HS-5 (cell line): ENCODE results near the gene LEPROT.
"Not testable (repeated sequence)": the region's sequence is repeated elsewhere in the genome, so short reads cannot be mapped to it uniquely, and the experiment has no call there.

Experiments used
- DNase-seq: peaks from one replicate; pipeline ENCODE4 v3.0.0-alpha.2; 2012; ENCODE audit warnings: low read depth

LEPROT gene, protein sequence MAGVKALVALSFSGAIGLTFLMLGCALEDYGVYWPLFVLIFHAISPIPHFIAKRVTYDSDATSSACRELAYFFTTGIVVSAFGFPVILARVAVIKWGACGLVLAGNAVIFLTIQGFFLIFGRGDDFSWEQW

DNA sequence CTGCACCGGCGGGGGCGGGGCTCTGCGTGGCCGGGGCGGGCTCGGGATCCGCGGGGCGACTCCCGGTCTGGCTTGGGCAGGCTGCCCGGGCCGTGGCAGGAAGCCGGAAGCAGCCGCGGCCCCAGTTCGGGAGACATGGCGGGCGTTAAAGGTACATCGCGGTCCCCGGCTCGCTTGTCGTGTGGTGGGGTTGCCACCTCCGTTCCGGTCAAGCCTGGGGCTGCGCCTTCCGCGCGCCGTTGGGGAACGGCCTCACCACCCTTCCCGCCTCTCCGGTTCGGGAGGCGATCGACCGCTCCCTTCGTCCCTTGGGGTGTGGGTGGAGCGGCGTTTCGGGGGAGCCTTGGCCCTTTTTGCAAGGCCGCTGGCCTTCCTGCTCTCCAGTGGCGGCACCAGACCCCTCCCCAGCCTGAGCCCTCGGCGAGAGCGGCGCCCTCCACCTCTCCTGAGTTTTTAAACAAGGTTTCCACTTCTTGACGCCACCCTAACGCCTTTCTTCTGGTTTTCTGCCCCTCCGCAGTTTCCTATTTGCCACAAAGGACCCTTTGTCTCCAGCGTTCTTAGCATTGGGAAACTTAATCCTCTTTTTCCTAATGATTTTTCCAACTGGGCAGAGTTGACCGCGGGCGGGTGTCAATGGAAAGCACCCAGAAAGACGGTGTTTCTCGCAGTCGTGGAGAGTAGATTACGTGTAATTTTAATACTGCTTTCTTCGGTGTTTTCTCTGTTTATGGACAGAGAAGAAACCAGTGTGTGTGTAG is at the start of gene LEPROT, which contains the start of gene LEPR:
LEPROT (plus strand) TSS at position 79 of the 761 bp plus-strand sequence; CDS start at position 136, 57 bp downstream.
LEPR (plus strand) TSS at position 79 of the 761 bp plus-strand sequence. CDS start 144,898 bp downstream, outside the sequence.
- DNase-seq = no peak

DNA sequence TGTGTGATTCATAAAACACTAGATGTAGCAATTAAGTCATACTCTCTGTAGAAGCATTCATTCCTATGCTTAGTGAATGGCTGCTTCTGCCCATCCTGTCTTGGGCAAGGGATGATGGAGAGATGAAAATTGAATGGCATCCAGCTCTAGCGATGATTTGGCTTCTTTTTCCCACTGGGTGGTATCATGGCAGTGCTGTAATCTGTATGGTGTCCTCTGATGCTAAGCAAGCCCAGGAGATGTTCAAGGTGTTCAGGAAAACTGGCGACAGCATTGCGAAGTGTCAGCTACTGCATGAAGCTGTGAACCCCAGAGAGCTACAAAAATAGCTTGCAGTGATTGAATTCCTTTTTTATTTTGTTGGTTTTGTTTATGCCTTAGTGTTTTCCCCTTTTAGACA is 48.9 kb upstream of the LEPROT start:
- DNase-seq = no peak

DNA sequence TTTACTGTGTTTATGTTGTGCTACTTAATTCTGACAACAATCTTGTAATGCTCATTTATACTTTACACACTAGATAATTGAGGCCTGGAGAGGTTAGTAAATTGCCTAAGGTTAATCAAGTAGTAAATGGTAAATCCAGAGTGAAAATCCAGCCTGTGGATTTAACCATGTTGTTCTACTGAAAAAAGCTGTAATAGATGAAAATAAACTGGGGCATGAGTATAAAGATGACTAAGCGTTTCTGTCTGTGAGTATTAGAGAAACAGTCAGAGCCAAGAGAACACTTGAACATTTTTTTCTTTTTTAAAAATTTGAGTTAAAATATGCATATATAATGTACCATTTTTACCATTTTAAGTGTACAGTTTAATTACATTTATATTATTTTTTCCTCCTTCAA is 47.9 kb upstream of the LEPROT start:
- no peak for DNase-seq

DNA sequence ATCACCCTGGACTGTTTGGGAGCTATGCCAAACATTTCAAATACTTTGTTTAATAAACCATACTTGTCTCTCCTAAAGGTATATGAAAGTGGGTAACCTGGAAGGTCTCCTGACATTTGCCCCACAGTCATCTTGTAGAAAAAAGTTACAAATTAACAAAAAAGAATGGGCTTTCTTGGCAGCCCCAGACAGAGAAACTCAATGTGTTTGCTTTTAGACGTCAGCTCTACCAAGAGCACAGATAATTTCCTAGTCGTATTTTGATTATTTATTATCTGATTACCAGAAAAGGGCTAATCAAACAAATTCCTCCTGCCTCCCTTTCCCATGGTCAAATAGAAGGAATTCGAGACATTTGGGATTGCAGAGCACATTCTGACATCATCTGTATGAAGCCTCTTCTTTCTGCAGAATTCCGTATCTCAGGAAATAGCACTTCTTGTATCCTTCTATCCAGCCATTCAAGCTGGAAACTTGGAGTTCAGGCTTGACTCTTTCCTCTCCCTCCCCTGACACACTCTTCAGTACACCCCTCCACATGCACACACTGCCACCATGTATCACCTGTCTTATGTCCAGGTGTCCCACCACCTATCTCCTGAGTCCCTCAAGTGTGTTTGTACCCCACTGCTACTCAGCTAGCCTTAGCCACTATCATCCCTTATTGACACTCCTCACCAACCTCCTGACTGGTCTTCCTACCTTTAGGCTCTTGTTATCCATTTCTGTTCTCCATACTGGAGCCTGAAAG is 42.8 kb upstream of the LEPROT start:
- no peak for DNase-seq

DNA sequence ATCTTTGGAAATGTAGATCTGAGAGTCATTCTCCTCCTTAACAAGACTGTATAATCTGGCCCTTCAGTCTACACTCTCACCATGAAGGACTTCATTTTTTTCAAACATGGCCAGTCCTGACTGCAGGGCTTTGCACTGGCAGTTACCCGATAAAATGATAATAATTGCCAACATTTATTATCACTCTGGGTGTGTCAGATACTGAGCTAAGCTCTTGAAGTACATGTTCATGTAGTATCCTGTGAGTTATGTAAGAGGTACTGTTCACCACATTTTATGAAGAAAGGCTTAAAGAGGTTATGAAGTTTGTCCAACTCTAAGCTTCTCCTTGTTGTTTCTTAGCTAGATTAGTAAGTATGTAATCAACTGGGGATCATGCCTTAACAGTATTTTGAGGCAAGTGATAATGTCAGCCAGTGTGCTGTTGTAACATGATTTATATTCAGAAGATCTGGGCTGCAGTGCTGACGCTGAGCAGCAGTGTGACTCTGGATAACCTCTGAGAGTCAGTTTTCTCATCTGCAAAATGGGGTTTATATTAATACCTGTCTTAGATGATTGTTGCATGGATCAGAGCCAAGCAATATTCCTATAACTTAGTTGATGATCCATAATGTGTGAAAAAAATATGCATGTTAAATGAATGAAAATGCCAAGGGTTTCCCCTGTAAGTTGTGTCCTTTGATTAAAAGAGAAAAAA is 42.1 kb upstream of the LEPROT start:
- DNase-seq = no peak

DNA sequence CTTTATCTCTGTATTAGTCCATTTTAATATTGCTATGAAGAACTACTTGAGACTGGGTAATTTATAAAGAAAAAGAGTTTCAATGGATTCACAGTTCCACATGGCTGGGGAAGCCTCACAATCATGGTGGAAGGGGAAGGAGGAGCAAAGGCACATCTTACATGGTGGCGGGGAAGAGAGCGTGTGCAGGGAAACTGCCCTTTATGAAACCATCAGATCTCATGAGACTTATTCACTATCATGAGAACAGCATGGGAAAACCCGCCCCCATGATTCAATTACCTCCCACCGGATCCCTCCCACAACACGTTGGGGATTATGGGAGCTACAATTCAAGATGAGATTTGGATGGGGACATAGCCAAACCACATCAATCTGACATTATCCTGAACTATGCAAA is 36.0 kb upstream of the LEPROT start:
- not testable (repeated sequence) for DNase-seq

DNA sequence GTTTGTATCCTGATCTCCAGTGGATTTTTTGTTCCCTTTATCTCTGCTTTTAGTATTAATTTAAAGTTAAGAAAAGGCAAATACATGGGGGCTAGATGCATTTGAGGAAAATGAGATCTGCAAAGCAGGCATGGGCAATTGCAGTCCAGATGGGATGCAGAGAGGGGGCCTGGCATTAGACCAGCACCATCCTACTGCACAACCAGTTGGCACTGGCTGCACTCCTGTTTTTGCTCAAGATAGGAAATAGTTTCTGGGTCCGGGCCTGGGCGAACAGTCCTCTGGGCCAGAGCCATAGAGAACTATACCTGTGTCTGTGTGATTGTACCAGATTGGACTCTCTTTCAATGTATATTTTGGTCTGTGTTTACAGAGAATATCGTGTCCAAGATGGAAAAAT is 34.0 kb upstream of the LEPROT start:
- DNase-seq = no peak

DNA sequence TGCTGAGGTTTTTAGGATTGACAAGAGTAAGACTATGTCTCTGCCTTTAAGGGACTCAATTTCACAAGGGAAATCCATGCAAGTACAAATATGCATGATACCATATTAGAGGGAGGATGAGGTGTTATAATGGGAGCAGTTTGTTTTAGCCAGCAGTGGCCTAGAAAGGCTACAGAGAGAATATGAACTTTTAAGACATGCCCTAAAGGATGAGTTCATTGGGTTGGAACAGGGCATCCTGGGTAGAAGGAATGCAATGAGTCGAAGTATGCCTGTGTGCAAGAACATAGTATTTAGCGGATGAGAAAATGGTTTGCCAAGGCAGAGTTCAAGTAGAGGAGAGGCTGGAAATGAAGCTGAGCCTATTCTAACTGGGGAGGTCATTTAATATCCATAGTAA is 32.6 kb upstream of the LEPROT start:
- no peak for DNase-seq

DNA sequence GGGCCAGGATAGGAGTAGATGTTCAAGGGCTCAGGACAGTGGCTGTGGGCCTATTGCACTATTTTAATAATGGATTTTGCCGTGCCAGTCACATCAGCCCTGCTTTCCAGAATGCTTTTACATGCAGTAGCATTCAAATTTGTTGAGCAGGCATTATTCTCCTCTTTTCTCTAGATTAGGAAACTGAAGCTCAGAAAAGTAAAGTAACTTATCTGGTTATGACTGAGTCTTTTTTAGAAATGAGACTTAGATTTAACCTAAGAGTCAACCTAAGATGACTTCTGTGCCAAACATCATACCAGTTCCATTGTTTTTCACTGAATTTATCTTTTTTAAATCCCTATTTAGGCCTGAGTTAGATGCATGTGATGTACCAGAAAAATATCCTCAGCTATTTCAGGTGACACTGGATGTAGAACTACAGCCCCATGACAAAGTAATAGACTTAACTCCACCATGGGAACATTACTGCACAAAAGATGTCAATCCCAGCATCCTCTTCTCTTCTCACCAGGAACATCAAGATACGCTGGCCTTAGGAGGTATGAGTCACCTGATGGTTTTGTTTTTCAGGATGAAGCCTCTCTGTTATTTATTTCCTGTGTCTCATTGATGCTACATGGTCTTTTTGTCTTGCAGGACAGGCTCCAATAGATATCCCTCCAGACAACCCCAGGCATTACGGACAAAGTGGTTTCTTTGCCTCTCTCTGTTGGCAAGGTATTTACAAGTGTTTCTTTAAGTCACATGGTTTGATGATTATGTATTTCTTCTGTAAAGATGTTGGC is 31.4 kb upstream of the LEPROT start:
- no peak for DNase-seq

DNA sequence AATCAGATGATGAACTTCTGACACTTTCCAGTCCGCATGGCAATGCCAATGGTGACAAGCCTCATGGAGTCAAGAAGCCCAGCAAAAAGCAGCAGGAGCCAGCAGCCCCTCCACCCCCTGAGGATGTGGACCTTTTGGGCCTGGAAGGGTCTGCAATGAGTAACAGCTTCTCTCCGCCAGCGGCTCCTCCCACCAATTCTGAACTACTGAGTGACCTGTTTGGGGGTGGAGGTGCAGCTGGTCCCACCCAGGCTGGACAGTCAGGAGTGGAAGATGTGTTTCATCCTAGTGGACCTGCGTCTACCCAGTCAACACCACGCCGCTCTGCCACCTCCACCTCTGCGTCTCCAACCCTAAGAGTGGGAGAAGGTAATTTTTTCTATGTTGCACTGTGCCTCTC is 28.0 kb upstream of the LEPROT start:
- DNase-seq = no peak

DNA sequence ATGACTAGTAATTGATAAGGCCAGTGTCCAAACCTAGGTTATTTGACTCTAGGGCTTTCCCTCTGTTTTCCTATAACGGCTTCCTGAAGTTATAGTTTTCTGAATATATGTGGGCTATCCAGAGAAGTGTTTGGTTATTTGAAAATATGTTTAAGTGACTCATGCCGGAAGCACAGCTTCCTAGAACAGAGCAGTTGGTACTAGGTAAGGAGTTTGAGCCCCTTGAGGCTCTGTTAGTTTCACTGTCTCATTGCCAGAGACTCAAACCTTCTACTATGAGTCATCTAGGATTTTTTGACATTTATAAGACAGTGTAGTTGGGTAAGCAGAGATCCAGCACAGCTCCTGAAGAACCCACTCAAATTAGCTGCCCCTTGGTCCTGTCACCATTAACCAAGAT is 27.1 kb upstream of the LEPROT start:
- peak; percentile 68 for DNase-seq

DNA sequence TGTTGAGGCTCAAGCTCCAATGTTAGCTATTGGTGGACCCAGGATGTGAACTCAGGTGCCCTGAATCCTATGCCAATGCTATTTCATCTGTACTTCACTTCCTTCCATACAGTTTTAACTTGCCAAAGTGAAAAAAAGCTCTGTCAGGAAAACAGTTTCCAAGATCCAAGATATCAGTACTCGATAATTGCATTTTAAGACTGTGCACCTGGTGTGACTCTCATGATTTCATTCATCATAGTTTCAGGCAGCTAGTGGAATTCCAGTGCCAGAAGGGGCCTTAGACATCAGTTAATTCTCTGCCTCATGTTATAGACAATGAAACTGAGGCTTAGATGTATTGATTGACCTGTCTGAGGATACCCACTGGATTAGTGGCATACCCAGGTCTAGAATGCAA is 26.5 kb upstream of the LEPROT start:
- no peak for DNase-seq

DNA sequence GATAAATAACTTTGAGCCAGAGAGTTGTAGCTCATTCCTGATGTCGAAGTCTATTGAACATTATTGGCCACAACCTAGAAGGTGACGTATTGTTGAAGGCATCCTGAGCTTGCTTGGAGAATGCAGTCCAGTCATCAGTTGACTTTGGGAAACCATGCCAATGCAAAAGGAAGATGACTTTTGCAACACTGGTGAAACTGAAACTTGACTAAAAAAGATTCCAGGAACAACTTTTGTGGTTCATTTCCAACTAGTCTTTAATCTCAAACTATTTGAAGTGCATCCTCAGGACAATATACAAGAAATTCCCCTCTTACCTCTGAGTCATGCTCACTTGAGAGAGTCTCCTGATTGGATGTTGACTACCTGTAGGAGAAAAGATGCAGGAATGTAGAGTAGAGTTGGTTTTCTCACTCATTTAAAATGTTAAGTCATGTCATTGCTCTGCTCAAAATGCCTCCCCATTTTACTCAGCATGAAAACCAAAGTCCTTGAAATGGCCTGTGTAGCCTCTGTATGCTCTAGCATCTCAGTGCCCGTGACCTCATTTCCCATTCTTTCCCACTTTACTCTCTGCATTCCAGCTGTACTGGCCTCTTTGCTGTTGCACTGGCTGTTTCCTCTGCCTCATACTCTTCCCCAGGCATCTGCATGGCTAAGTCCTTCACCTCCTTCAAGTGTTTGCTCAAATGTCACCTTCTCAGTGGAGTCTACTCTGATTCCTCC is 24.4 kb upstream of the LEPROT start:
- DNase-seq = peak; percentile 98

DNA sequence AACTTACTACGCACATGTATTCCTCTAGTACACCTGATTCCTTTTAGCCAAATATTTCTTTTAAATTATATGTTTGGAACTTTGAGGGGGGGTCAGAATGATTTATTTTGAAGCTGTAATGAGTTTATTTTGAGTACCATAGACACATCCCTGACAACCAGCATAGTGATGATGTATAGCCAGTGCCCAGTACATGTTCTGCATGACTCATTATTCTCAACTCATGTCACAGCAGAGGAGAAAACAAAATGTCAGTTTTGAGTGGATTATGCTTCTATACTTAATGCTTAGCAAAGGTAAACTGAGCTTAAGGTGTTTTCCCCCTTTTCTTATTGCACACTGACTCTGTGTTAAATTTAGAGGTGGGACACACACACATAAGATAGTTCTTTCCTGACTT is 22.4 kb upstream of the LEPROT start:
- DNase-seq = no peak

DNA sequence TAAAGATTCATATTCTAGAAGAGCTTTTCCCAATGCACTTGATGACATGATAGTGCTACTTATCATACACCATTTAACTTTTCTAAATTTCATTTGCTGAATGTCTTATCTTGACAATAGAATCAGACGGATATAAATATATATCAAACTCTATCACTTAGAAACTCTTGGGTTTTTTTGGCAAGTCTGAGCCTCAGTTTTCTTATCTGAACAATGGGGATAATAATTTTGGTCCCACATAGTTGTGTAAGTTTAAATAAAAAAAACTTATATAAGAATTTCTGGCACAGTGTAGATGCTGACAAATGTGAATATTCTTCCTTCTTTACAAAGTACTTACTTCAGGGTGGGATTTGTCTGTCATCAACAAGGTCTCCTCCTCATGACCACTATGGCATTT is 21.5 kb upstream of the LEPROT start:
- DNase-seq = no peak

DNA sequence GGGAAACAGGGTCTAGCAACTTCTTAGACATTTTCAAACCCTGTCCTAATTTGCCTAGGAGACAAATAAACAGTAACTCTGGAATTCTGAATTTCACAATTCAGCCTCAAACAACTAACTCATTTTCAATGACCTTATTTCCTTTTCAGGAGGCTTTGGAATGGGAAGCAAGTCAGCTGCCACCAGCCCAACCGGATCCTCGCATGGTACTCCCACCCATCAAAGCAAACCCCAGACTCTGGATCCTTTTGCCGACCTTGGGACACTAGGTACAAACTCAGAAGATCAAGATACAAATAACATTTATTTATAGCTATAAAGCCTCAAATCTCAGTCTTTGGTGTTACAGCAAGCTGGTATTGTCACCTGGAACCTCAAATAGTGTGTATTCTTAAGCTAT is 18.9 kb upstream of the LEPROT start:
- no peak for DNase-seq

DNA sequence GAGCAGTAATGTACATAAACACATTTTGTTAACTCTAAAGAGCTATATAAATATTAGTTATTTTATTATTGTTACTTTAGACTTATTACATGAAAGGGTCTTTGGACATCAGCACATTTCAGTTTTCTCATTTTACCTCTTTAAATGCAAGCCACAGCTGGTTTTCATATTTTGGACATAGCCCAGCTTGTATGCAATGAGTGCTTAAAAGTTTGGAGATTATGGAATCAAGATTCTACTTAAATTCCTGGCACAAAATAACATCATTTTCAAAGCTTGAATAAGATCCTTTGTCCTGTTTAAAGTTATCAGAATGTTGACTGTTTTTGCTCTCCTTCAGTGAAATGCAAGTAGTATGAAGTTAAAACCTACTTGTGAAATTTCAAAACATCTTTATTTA is 15.5 kb upstream of the LEPROT start:
- no peak for DNase-seq

DNA sequence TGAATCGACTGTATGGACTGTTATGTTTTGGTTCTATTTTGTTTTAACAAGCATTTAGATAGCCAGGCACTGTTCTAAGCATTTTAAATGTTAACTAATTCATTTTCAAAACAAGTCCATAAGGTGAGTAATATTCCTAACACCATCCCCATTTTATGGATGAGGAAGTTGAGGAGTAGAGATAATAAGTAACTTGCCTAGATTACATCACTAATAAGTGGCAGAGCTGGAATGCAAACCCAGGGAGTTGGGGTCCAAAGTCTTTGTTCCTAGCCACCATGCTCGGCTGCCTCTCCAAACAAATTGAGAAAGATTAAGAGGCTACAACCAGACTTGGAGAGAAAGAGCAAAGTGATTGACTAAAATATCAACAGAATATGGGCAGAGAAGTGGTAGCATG is 12.6 kb upstream of the LEPROT start:
- DNase-seq = no peak

DNA sequence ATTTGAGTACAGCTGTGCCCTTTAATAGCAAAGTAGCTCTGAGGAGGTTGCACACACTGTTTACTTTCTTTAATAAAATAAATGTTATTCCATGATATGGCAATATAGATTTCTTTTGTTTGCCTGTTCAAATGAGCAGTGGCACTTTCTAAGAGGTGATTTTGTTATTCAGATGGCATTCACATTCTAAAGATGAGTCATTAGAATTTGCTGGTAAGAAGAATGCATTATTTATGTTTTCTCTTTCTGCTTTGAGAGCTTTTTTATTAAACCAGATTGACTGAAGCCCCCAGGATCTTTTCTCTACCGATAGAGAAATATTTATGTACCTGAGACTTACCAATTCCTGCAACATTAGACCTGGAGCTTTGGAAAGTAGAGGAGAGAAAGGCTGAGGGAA is 11.2 kb upstream of the LEPROT start:
- no peak for DNase-seq

DNA sequence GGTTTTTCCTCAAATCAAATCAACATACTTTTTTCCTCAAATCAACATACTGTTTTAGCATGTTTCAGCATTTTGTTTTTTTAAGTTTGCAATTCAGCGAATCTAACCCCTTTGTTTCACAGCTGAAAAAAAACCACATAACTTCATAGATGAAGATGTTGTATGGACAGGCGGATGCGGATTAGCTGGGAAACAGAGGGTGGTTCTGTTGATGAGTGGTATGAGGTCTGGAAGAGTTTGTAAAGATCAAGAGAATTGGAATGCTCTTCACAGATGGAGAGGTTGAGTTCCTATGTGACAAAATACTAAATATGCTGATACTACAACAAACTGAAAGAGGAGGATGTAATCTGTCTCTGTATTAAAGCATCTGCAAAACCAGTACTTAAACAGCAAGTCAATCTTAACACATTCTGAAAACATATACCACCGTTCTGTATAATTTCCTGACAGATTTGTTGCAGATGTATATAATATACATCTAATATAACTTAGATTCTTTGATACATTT is 10.6 kb upstream of the LEPROT start:
- no peak for DNase-seq
